ENCODE results near the gene GOLGA8A.
"Not testable (repeated sequence)": the region's sequence is repeated elsewhere in the genome, so short reads cannot be mapped to it uniquely, and the experiment has no call there.

GOLGA8A gene

GRCh38 chr15:34437687-34438086 lies at the start of gene GOLGA8A:
TSS of gene GOLGA8A (minus strand) at chr15:34437808. CDS start at chr15:34389691, 48,117 bp downstream.
- peak; percentile 8 for DNase-seq

- DNase-seq, result no peak
These were observed 46.0 kb upstream of the GOLGA8A start for GRCh38 chr15:34483644-34484043.

- no peak for DNase-seq
These were observed 43.8 kb upstream of the GOLGA8A start for GRCh38 chr15:34481370-34481769.

GRCh38 chr15:34473840-34474239 lies 36.2 kb upstream of the GOLGA8A start:
- DNase-seq, result no peak

- DNase-seq, result no peak
These were observed 35.3 kb upstream of the GOLGA8A start for GRCh38 chr15:34472947-34473346.

GRCh38 chr15:34470892-34471291 lies 33.3 kb upstream of the GOLGA8A start:
- DNase-seq, result no peak

GRCh38 chr15:34470091-34470490 lies 32.5 kb upstream of the GOLGA8A start:
- DNase-seq, result no peak

- no peak for DNase-seq
These were observed 24.1 kb upstream of the GOLGA8A start for GRCh38 chr15:34461730-34462129.

- no peak for DNase-seq
These were observed 22.8 kb upstream of the GOLGA8A start for GRCh38 chr15:34460451-34460850.

GRCh38 chr15:34456658-34457057 lies 19.1 kb upstream of the GOLGA8A start:
- DNase-seq, result no peak

- DNase-seq, result no peak
These were observed 5.3 kb upstream of the GOLGA8A start for GRCh38 chr15:34442891-34443290.

- DNase-seq, result no peak
These were observed 2.3 kb upstream of the GOLGA8A start for GRCh38 chr15:34439878-34440277.

- DNase-seq, result no peak
These were observed 609 bp downstream of the GOLGA8A start for GRCh38 chr15:34436956-34437442.

GRCh38 chr15:34436126-34436955 lies 1.3 kb downstream of the GOLGA8A start:
- DNase-seq, result no peak

GRCh38 chr15:34435658-34436057 lies 1.9 kb downstream of the GOLGA8A start:
- no peak for DNase-seq

GRCh38 chr15:34434627-34435305 lies 2.8 kb downstream of the GOLGA8A start:
- DNase-seq, result no peak

- DNase-seq, result not testable (repeated sequence)
These were observed 3.5 kb downstream of the GOLGA8A start for GRCh38 chr15:34433956-34434626.

GRCh38 chr15:34430642-34431041 lies 7.0 kb downstream of the GOLGA8A start:
- DNase-seq, result not testable (repeated sequence)

- not testable (repeated sequence) for DNase-seq
These were observed 14.1 kb downstream of the GOLGA8A start for GRCh38 chr15:34423425-34424090.

- DNase-seq, result not testable (repeated sequence)
These were observed 16.7 kb downstream of the GOLGA8A start for GRCh38 chr15:34420953-34421352.

GRCh38 chr15:34418435-34418834 lies 19.2 kb downstream of the GOLGA8A start:
- not testable (repeated sequence) for DNase-seq

GRCh38 chr15:34409511-34409910 lies 28.1 kb downstream of the GOLGA8A start:
- not testable (repeated sequence) for DNase-seq

GRCh38 chr15:34408973-34409372 lies 28.6 kb downstream of the GOLGA8A start:
- not testable (repeated sequence) for DNase-seq

Data from KG1 (cell line).